ENCODE results near the gene PDE4B.

The PDE4B gene

GRCh38 chr1:66207484-66207883 lies 414.8 kb downstream of the PDE4B start:
- DNase-seq, result peak; percentile 28

GRCh38 chr1:66208632-66209031 lies 415.9 kb downstream of the PDE4B start:
- no peak for DNase-seq

GRCh38 chr1:66210635-66211244 lies 418.0 kb downstream of the PDE4B start:
- DNase-seq, result no peak

DNA sequence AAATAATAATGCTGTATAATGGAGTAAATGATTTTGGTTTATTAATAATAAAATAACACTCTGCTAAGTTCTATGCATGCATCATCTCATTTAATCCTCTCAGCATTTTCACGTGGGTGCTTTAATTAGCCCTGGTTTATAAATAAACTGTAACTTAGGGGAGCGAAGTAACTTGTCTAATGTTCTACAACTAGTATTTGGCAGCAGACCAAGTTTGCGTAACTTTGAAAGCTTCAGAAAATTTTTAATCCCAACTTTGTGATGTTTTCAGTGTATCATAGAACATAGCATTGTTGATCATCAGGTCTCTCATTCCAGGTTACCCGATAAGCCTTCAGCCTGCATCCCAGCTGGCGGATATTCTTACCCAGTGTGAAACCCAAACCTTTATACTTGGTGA lies 418.8 kb downstream of the PDE4B start:
- DNase-seq, result no peak

DNA sequence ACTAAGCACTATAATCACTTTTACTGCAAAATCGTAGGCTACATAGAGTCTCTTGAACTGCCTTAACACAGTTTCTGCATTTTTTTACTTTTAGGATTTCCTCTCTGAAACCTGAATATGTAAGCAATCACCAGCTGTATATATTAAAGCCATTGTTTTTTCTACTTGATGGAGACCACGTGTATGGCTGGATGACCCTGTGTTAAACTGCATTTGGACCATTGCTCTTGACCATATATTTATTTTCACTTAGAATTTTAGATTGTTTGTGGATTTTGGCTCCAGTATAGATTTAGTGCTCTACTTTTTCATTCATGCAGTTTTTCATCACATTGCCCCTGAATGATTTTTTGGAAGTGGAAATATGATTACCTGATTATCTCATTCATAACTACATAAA lies 420.8 kb downstream of the PDE4B start:
- DNase-seq, result no peak

- DNase-seq, result no peak
Measured at GRCh38 chr1:66214901-66215300, 422.2 kb downstream of the PDE4B start.

- DNase-seq, result peak; percentile 46
Measured at GRCh38 chr1:66217021-66217420, 424.3 kb downstream of the PDE4B start.

- DNase-seq, result no peak
Measured at GRCh38 chr1:66217561-66217960, 424.9 kb downstream of the PDE4B start.

DNA sequence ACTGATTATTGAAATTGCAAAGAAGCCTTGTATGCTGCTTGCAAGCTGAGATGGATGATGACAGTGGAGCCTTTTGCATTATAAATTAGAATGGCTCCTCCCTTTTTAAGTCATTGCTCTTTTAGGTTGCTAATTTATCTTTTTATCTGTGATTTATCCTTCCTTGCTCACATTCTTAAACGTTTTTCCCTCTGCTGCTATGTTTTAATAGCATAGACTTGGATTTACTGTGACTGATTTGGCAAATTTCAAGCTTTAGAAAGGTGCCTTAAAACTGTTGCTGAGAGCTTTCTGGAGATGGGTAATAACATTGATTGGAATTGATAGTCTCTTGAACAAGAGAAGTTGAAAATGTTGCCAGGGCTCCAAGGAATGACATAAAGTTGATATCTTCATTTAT lies 427.8 kb downstream of the PDE4B start:
- no peak for DNase-seq

DNA sequence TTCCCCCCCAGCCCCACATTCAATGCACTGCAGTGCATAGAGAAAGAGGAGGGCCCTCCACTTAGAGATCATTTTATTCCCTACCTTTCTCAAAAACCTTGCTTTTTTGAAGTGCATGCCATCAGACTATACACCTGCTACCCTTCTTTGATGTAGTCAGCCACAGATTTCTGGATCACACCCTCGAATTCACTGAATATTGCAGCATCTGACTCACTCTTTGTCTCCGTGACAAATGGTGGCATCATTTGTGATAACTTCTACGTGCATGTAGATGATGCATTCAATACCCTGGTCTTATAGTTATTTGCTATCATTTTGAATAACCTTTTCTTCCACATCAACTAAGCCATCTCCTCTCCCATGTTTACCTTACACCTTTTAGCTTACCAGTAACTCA lies 431.0 kb downstream of the PDE4B start:
- DNase-seq, result no peak

- no peak for DNase-seq
Measured at GRCh38 chr1:66226985-66227384, 434.3 kb downstream of the PDE4B start.

- no peak for DNase-seq
Measured at GRCh38 chr1:66227966-66228365, 435.3 kb downstream of the PDE4B start.

GRCh38 chr1:66231217-66231616 lies 438.5 kb downstream of the PDE4B start:
- no peak for DNase-seq

- DNase-seq, result no peak
Measured at GRCh38 chr1:66231681-66232463, 439.2 kb downstream of the PDE4B start.

DNA sequence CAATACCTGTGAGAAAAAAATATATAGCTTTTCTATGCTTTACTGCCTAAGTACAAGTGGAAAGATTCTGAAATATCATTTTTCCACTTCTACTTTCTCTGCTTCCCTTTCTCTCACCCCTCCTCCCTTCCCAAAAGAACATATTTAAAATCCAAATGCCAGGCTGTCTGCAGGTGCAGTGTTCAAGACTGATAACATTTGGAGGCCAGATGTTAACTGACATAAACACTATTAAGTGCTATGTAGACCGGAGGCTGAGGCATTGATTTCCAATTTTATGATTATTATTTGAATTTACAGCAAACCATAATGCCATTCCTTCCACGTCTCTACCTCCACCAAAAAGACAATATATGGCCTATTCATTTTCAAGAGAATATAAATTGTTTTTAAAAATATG lies 444.3 kb downstream of the PDE4B start:
- DNase-seq, result no peak

- DNase-seq, result no peak
Measured at GRCh38 chr1:66237722-66238479, 445.2 kb downstream of the PDE4B start.

DNA sequence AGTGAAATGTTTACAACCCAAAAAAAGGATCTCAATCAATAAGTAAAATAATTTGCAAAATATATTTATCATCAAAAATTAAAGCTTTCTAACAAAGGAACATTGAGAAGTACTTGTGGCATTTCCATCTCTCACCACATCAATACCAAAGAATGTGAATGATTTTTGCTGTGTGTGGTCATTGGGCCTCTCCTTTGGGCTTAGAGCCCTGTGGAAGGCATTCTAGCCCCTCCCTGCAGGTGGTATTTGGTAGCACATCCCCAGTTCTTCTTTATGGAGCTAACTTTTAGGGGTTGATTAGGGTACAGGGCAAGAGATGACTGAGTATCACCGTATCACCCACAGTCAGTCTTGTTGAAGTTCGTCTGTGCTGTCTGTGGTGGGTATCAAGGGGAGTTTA lies 447.1 kb downstream of the PDE4B start:
- no peak for DNase-seq

- no peak for DNase-seq
Measured at GRCh38 chr1:66240491-66241484, 448.1 kb downstream of the PDE4B start.

- DNase-seq, result peak; percentile 86
Measured at GRCh38 chr1:66242646-66243547, 450.2 kb downstream of the PDE4B start.

- no peak for DNase-seq
Measured at GRCh38 chr1:66243548-66244130, 450.9 kb downstream of the PDE4B start.

- no peak for DNase-seq
Measured at GRCh38 chr1:66244429-66244828, 451.7 kb downstream of the PDE4B start.
